A204.1 (cell line): Measurements from ENCODE around the gene CA9.

Source experiments
- FAIRE-seq: peaks from 2 replicates; lab custom pipeline; 2012; peaks lifted over from hg19 to GRCh38; lab: Jason Lieb, UNC

Gene CA9

DNA sequence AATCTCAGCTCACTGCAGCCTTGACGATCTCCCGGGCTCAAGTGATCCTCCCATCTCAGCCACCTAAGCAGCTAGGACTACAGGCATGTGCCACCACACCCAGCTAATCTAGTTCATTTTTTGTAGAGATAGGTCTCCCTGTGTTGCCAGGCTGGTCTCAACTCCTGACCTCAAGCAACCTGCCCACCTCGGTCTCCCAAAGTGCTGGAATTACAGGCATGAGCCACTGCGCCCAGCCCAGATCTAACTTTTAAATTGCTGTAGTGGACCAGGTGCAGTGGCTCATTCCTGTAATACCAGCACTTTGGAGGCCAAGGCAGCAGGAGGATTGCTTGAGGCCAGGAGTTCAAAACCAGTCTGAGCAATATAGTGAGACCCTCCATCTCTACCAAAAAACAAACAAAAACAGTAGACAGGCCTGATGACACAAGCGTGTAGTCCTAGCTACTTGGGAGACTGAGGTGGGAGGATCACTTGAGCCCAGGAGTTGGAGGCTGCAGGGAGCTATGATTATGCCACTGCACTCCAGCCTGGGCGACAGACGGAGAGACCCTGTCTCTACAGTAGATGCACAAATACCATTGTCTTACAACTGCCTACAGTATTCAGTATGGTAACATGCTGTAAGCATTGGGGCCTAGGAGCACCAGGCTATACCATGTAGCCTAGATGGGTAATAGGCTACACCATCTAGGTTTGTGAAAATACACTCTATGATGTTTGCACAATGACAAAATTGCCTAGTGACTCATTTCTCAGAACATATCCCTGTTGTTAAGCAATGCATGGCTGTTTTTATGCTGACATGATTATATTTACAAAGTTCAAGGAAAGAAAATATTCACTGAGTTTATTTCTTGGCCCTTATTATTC, 21.5 kb upstream of the CA9 start:
- no peak for FAIRE-seq

DNA sequence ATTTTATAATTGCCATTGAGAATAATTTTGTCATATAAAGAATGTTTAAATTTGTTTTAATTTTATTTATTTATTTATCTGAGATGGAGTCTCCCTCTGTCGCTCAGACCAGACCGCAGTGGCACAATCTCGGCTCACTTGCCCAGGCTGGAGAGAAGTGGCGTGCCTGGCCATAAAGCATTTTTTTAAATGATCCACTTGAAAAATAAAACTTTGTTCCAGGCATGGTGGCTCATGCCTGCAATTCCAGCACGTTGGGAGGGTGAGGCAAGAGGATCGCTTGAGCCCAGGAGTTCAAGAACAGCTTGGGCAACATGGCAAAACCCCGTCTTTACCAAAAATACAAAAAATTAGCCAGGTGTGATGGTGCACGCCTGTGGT, 20.9 kb upstream of the CA9 start:
- no peak for FAIRE-seq

GRCh38 chr9:35653611-35654010, 20.1 kb upstream of the CA9 start:
- no peak for FAIRE-seq

DNA sequence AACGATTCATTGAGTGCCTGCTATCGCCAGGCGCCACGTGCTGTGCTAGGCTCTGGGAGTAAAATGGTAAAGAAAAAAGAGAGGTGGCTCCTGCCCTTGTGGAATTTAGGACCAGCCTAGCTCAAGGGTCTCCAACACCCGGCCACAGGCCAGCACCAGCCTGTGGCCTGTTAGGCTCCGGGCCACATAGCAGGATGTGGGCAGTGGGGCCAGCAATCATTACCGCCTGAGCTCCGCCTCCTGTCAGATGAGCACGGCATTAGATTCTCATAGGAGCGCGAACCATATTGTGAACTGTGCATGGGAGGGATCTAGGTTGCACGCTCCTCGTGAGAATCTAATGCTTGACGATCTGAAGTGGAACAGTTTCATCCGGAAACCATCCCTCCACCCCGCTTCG, 17.4 kb upstream of the CA9 start:
- no peak for FAIRE-seq

DNA sequence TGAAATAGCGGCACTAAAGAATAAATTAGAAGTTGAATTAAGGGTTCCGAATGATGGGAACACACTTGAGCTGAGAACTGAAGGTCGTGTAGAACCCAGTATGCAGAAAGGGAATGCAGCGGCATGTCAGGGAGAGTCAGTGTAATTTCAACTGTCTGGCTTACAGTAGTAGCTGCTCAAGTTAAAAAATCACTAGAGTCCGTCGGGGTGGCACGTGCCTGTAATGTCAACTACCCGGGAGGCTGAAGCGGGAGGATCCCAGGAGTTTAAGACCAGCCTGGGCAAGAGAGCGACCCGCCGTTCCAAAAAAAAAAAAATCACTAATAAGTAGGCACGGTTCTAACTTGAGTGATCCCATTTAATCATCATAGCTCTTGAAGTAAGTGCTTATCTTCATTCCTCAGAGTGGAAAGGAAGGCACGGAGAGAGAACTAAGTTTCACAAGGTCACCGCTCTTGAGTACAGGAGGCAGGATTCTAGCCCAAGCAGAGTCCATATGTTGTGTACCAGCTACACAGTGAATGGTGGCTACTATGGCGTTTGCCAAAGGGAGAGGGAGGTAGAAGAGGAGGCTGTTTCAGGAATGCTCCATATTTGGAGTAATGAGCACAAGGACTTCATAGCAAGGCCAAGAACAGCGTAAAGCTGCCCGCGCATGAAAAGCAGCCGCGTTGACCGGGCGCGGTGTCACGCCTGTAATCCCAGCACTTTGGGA, 16.7 kb upstream of the CA9 start:
- FAIRE-seq = no peak

GRCh38 chr9:35657546-35658136, 16.1 kb upstream of the CA9 start, which contains the start of gene RMRP:
TSS of gene RMRP (minus strand) at chr9:35658019.
- FAIRE-seq = peak; percentile 57

- FAIRE-seq = no peak
Measured at GRCh38 chr9:35658137-35658967, 15.4 kb upstream of the CA9 start, which contains the start of gene CCDC107. TSS of gene CCDC107 (plus strand) at chr9:35658292. CDS start at chr9:35658380, 88 bp downstream.

DNA sequence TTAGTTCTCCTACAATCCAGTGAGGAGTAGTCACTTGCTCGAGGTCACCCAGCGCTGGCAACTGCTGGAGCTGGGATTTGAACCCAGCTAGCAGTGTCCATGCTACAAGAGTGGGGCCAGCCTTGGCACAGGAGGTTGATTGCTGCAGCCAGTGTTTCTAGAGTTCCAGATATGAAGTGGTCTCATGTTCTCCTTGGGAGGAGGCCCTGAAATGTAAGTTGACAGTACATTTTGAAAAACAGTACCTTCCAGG, 14.8 kb upstream of the CA9 start:
- FAIRE-seq = no peak

DNA sequence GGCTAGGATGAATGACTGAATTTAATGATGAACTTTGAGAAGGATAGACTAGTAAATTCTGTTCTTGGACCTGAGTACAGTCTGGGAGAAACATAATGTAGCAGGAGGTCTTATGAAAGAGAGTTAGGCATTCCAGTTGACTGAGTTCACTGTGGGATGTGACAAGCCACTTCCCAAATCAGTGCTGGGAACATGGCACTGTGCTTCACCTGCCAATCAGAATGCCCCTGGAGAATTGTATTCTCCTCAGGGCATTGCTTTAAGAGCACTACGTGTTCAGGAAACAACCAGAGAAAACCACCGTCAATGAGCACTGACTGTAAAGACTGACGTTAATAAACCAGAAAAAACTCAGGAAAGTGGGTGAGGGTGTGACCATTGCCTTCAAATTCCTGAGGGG, 14.4 kb upstream of the CA9 start:
- FAIRE-seq = no peak

DNA sequence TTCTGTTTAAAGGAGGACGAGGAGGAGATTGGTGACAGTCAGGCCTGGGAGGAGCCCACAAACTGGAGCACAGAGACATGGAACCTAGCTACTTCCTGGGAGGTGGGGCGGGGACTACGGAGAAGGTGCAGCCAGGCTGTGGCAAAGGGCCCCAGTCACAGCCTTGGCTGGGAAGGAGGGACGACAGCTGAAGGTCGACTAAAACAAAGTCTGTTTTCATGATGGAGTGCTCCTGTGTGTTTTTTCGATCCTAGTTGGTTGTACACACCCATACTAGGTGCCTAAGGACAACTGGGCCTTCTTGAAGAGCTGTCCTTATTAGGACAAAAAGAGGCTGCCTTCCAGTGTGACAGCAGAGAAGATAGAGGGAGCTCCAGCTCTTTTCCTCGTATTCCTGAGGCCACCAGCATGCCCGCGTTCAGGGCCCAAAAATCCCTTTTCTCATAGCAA, 12.7 kb upstream of the CA9 start:
- FAIRE-seq = no peak

DNA sequence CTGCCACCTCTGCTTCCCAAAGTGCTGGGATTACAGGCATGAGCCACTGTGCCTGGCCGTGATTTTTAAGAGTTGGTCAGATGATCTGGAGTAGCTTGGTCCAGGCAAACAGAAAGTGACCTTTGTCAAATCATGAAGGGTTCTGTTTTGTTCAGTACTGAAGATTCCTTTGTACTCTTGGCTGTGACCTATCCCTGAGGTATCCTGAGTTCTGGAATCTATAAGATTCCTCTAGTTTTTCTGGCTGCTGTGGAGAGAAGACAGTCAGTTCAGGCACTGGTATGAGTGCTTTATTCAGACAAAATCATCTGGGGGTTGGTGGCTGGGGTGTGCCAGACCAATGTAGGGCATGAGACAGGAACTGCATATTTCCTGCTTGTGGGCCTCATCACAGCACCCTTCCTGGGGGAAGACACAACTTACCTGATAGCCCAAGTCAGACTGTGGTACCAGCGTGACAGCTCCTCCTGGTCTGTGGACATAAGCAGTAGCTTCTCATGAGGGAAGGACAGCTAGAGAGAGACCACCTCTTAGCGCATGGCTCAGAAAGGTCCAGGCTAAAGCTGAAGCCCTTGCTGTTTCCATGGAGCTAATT, 11.9 kb upstream of the CA9 start:
- FAIRE-seq = no peak

- no peak for FAIRE-seq
Measured at GRCh38 chr9:35662437-35662836, 11.3 kb upstream of the CA9 start.

- no peak for FAIRE-seq
Measured at GRCh38 chr9:35664531-35665470, 8.9 kb upstream of the CA9 start, which contains the start of gene ARHGEF39. TSS of gene ARHGEF39 (minus strand) at chr9:35665195. CDS start at chr9:35665169, 26 bp downstream.

DNA sequence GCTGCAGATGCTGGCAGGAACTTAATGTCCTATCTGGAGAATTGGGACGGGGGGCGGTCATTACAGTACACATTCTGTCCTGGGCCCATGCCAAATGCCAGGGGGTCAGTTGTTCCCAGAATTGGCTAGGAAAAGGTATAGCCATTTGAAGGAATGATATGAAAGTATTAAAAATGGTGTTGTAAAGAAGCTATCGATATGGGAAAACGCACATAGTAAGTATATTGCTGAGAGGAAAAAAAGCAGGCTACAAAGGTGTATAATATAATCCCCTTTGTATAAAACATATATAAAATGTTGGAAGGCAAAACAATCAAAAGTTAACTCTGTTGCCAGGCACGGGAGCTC, 8.3 kb upstream of the CA9 start:
- FAIRE-seq = no peak

DNA sequence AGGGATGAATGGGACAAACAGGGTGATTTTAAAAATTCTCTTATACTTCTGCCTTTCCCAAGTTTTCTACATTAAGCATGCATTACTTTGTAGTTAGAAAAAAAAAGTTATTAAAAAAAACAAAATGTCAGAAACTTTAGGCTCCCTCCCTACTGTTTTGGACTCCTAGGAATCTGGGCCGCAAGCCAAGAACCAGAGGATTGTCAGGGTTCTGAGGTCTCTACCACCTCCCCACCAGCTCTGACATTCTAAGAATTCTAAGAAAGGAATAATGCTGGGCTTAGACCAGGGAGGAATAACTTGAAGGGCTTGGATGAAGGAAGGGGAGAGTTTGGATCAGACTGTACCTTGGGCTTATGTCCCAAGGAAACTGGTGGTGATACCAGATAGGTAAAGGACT, 7.7 kb upstream of the CA9 start:
- FAIRE-seq = no peak

GRCh38 chr9:35666549-35666948, 7.2 kb upstream of the CA9 start:
- no peak for FAIRE-seq

GRCh38 chr9:35667939-35668338, 5.8 kb upstream of the CA9 start:
- no peak for FAIRE-seq

DNA sequence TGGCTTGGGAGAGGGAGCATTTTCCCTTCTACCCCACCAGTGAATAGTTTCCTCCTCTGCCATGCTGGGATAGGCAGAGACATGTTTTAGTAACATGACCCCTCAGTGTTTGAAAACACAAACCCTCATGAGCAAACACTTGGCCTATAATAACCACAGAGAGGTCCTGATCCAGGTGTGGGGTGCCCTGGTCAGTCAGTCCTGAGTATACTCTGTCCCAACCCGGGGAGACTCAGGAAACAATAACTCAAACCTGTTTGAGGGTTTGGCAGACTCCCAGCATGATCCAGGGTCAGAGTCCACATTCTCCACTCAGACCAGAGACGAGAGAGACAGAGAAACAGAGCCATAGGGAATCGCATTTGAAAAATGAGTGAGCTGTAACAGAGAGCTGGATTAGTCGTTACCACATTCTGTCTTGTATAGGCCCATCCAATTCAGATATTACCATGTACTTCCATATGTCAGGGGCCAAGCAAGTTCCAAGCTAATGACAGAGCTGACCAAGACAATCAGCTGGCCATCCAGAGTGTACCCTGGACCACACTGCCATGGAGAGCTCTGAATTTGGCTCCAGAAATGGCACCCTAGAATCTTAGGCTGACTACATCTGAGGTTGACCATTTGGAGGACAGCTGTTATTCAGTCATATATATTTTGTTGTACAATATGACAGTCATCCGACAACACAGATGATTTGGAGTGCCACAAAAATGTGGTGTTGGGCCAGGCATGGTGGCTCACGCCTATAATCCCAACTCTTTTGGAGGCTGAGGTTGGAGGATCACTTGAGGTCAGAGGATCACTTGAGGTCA, 4.2 kb upstream of the CA9 start:
- FAIRE-seq = no peak

DNA sequence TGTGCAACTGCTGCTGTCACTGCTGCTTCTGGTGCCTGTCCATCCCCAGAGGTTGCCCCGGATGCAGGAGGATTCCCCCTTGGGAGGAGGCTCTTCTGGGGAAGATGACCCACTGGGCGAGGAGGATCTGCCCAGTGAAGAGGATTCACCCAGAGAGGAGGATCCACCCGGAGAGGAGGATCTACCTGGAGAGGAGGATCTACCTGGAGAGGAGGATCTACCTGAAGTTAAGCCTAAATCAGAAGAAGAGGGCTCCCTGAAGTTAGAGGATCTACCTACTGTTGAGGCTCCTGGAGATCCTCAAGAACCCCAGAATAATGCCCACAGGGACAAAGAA, 265 bp downstream of the CA9 start:
- FAIRE-seq = no peak

DNA sequence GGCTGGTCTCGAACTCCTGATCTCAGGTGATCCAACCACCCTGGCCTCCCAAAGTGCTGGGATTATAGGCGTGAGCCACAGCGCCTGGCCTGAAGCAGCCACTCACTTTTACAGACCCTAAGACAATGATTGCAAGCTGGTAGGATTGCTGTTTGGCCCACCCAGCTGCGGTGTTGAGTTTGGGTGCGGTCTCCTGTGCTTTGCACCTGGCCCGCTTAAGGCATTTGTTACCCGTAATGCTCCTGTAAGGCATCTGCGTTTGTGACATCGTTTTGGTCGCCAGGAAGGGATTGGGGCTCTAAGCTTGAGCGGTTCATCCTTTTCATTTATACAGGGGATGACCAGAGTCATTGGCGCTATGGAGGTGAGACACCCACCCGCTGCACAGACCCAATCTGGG, 1.5 kb downstream of the CA9 start:
- no peak for FAIRE-seq
